HepG2 (cell line): ENCODE data around the gene TBKBP1. TPM values are rescaled to one million over a fixed set of nuclear protein-coding genes. Genes with fewer than 3 reads are reported as not detected.
A peak's percentile ranks its signal among the peaks of the same experiment; 100 is the strongest.

Source experiments
- BRF2 ChIP-seq: sonication (generic); formaldehyde crosslinking; IDR thresholded peaks from 2 replicates; pipeline ENCODE4 v1.8.1; 2022; ENCODE audit warnings: mild to moderate bottlenecking, missing genetic modification reagents
- KLF13 ChIP-seq: sonication (generic); formaldehyde crosslinking; IDR thresholded peaks from 2 replicates; pipeline ENCODE4 v1.4.0; 2020; ENCODE audit warnings: mild to moderate bottlenecking, missing genetic modification reagents
- SAP130 ChIP-seq: IDR thresholded peaks from 2 replicates; pipeline ENCODE4 v1.6.1; 2016; ENCODE audit warnings: low read depth
- ZHX2 ChIP-seq, 2 experiments: sonication (generic) in 1 of 2; formaldehyde crosslinking in 1 of 2; IDR thresholded peaks; 2 replicates each; pipeline versions ENCODE4 v1.6.1 to v1.9.0; 2014 to 2022; ENCODE audit warnings: antibody characterized with exemption in 1 of 2, borderline replicate concordance in 1 of 2, inconsistent platforms in 1 of 2, low read depth in 1 of 2, missing genetic modification reagents in 1 of 2
- ZMYM2 ChIP-seq: sonication (generic); formaldehyde crosslinking; IDR thresholded peaks from 2 replicates; pipeline ENCODE4 v1.8.0; 2022; ENCODE audit warnings: mild to moderate bottlenecking, missing genetic modification reagents
- ZNF230 ChIP-seq: sonication (generic); formaldehyde crosslinking; IDR thresholded peaks from 2 replicates; pipeline ENCODE4 v1.4.0; 2020; ENCODE audit warnings: mild to moderate bottlenecking, missing genetic modification reagents
- ZNF318 ChIP-seq: sonication (generic); formaldehyde crosslinking; IDR thresholded peaks from 2 replicates; pipeline ENCODE4 v1.4.0; 2020; ENCODE audit warnings: mild to moderate bottlenecking, missing genetic modification reagents
- ZNF331 ChIP-seq: sonication (generic); formaldehyde crosslinking; IDR thresholded peaks from 2 replicates; pipeline ENCODE4 v1.4.0; 2020; ENCODE audit warnings: missing genetic modification reagents
- ZNF414 ChIP-seq: sonication (generic); formaldehyde crosslinking; IDR thresholded peaks from 2 replicates; pipeline ENCODE4 v1.5.0; 2020; ENCODE audit warnings: missing genetic modification reagents
- ZNF563 ChIP-seq: sonication (generic); formaldehyde crosslinking; IDR thresholded peaks from 2 replicates; pipeline ENCODE4 v1.8.0; 2022; ENCODE audit warnings: mild to moderate bottlenecking, moderate library complexity, missing genetic modification reagents
- ZNF564 ChIP-seq: sonication (generic); formaldehyde crosslinking; IDR thresholded peaks from 2 replicates; pipeline ENCODE4 v1.8.1; 2023; ENCODE audit warnings: mild to moderate bottlenecking, missing genetic modification reagents
- ZSCAN30 ChIP-seq: sonication (generic); formaldehyde crosslinking; IDR thresholded peaks from 2 replicates; pipeline ENCODE4 v1.5.0; 2020; ENCODE audit warnings: mild to moderate bottlenecking, missing genetic modification reagents
- polyA plus RNA-seq, 8 experiments: library from polyadenylated mRNA; depleted of rRNA in 3 of 8; stranded (reverse) in 7 of 8; unstranded in 1 of 8; fragments of >200 nt; fragmentation: Illumina TruSeq in 4 of 8; extraction: Trizol in 4 of 8; gene quantifications; 2 replicates each; pipeline versions ENCODE4 v1.2.1 to v1.2.3, GENCODE V29; 2011 to 2016; ENCODE audit warnings: low read depth in 4 of 8, missing spikeins in 1 of 8, mixed read lengths in 1 of 8; ENCODE audit not compliant: insufficient read depth in 1 of 8
- total RNA-seq, 5 experiments: library from RNA; depleted of rRNA; stranded (reverse); fragments of >200 nt; fragmentation: Illumina TruSeq; extraction: Trizol; gene quantifications; 2 replicates each; pipeline ENCODE4 v1.2.3, GENCODE V29; 2016; ENCODE audit warnings: low read depth in 1 of 5

The TBKBP1 gene
- total and polyA plus RNA-seq, 2 of the 13 experiments (the other 11 are each of a cell fraction or from before 2014, with no cell fraction given) = 2.6 to 7.0 TPM

GRCh38 chr17:47649972-47650524 lies 43.9 kb upstream of the TBKBP1 start (continued):
- no peak for TF ChIP-seq ZNF318 (CRISPR knock-in tag)
- no peak for TF ChIP-seq ZNF414 (CRISPR knock-in tag)
- no peak for TF ChIP-seq ZSCAN30 (CRISPR knock-in tag)
- TF ChIP-seq ZMYM2 (CRISPR knock-in tag) = no peak
- no peak for TF ChIP-seq BRF2
- no peak for TF ChIP-seq ZNF563 (CRISPR knock-in tag)
- 0 out of 2 replicates have a peak, but pooled peaks have one; percentile 1 for TF ChIP-seq KLF13 (CRISPR knock-in tag)
- TF ChIP-seq ZNF564 (CRISPR knock-in tag) = 0 out of 2 replicates have a peak, but pooled peaks have one; percentile 7
- TF ChIP-seq ZNF331 = no peak; the same call in 1 of the 2 replicates
- TF ChIP-seq ZNF230 = no peak
- no peak for TF ChIP-seq SAP130 (CRISPR knock-in tag)
- TF ChIP-seq ZHX2 (IDR thresholded peaks at IDR 0.05; ENCODE audit: low read depth) = no peak
- TF ChIP-seq ZHX2 (CRISPR knock-in tag; IDR thresholded peaks at IDR 0.05; ENCODE audit: borderline replicate concordance) = peak; percentile 26
